Fibroblast of peridontal ligament (primary cell): ENCODE measurements around the gene SPHK2.
"Not testable (repeated sequence)": the region's sequence is repeated elsewhere in the genome, so short reads cannot be mapped to it uniquely, and the experiment has no call there.

Experiments
- DNase-seq: peaks from one replicate; pipeline ENCODE4 v3.0.0-alpha.2; 2010; ENCODE audit errors: extremely low read depth

Gene SPHK2

DNA sequence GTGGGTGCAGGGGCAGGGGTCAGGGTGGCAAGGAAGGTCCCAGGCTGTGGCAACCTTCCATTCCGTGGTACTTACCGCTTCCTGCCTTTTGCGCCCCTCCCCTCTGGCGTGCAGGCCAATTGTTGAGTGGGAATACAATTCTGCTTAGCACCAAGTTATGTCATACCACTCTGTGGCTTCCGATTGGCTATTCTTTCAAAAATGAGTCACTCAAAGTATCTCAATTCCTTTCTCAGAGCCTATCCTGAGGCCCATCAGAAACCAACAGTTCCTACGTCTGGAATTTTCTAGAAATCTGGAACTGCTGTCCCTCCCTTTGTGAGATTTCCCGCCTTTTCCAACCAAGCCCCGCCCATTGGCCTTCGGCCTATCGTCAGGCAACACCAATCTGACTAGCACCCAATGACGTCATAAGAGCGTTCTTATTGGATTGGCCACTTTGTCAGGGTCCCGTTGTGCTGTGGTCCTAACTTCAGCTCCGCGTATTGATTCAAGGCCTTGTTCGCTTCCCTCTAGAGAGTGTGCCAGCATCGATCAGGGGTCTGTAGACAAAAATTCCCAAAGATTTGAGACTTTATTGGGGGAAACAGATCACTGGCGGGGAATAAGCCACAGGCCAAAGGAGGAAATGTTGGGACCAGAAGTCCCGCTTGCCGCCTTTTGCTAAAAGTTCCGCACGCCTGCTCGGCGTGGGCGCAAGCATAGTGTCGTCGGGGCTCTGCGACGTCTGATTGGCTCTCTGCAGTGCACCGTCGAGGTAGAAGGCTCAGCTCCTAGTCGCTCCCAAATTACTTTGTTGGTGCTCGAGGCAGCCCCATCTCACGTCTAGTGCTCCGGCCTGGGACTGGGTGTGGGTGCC, 41.8 kb downstream of the SPHK2 start:
- peak; percentile 90 for DNase-seq

DNA sequence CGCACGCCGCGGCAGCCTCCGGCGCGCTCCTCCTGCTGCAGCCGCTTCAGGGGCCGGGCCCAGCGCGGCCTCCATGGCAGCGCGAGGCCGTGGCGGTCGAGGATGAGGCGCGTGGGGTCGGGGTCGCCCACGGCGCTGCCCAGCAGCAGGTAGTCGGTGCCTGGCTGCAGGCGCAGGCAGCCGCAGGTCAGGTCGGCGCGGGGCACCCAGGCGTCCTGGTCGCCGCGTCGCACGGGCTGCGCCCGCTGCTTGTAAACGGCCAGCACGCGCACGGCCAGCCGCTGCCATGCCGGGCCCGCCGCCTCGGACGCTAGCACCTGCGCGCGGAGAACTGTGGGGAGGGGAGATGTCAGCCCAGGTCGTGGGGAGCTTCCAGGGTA, 42.4 kb downstream of the SPHK2 start:
- DNase-seq = no peak

DNA sequence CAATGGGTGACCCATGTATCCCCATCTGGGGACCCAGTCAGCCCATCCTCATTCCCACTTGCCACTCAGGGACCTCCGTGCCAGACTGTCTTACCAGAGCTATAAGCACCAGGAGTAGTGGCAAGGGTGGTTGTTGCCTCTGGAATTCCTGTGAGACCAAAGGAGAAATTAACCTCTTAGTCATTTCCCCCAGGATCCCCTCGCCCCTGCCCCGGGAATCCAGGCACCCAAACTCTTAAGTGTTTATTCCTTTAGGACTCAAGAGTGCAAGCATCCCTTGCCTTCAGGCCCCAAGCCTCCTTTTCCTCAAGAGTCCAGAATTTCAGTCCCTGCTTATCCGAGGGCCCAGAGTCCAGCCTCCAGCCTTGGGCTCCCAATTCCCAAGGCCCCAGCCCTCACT, 44.4 kb downstream of the SPHK2 start:
- no peak for DNase-seq

DNA sequence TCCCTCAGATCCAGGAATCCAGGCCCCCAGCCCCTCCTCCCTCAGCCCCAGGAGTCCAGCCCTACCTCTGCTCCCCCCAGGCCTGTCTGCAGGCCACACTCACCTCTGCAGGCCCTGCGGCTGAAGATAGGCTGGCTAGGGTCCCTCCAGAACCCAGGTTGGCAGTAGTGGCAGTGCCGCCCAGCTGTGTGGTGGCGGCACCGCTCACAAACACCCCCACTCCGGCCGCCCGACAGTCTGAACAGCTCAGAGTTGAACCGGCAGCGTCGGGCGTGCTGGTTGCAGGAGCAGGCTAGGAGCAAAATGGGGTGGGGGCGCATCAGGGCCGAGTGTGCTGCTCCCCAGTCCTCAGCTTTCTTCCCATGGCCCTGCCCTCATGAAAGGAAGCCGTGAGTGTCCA, 45.2 kb downstream of the SPHK2 start:
- no peak for DNase-seq

DNA sequence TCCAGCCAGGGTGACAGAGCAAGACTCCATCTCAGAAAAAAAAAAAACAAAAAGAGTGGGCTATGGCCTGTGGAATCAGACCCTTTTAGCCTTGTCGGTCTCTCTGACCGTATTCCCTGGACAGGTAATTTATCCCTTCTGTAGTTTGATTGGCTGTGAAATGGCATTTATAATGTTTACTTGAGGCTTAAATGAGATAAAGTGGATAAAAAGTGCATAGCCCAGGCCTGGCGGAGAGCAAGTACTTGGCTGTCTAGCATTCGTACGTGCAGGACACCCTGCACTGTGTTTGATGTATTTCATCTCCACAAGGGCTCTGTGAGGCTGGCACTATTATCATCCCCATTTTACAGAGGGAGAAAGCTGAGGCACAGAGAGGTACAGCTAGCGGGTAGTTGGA, 46.5 kb downstream of the SPHK2 start:
- no peak for DNase-seq

DNA sequence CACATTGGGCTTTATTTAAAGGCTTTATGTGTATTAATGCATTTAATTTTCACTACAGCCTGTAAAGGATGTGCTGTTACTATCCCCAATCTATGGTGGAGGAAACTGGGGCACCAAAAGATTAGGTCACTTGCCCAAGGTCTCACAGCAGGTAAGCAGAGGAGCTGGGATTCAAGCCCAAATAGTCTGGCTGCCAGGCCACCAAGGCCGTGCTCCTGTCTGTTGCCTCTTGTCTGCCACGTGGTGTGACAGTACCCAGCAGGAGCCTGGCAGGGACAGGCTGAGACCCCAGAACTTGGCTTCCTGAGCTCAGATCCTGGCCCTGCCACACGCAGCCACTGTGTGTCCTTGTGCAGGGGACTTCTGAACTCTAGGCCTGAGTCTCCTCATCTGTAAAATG, 49.0 kb downstream of the SPHK2 start:
- DNase-seq = no peak

DNA sequence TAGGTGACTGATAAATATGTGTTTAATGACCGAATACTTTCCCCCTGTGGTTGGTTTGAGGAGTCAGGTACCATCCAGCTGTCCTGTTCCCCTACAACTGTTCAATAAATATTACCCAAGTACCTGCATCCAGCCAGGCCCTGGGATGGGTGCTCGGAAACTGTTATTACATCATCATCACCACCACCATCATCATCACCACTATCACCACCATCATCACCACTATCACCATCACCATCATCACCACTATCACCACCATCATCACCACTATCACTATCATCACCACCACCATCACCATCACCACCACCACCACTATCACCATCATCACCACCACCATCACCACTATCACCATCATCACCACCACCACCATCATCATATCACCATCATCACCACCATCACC, 49.5 kb downstream of the SPHK2 start:
- DNase-seq = no peak

DNA sequence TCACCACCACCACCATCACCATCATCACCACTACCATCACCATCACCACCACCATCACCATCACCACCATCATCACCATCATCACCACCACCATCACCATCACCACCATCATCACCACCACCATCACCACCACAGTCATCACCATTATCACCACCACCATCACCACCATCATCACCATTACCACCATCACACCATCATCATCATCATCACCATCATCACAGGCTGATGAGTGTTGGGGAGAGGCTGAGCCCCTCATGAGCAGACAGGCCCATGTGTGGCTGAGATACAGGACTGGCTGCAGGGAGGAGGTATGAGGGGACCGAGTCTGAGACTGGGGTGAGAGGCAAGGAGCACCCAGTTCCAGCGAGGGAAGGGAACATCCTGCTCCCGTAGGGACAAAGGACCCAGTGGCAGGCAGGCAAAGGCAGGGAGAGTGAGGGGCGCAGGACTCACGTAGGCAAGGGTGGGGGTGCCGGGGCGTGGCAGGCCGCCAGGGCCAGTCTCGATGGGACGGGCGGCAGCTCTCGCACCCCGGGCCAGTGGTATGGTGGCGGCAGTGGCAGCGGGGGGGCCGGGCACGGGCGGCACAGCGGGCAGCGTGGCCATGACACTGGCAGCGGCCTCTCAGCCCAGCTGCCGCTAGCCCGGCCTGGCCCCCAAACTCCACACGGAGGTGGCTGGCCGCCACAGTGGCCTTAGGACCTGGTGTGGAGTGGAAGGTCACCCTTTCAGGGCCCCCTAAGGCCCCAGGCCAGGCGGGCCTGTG, 50.8 kb downstream of the SPHK2 start:
- DNase-seq = no peak

DNA sequence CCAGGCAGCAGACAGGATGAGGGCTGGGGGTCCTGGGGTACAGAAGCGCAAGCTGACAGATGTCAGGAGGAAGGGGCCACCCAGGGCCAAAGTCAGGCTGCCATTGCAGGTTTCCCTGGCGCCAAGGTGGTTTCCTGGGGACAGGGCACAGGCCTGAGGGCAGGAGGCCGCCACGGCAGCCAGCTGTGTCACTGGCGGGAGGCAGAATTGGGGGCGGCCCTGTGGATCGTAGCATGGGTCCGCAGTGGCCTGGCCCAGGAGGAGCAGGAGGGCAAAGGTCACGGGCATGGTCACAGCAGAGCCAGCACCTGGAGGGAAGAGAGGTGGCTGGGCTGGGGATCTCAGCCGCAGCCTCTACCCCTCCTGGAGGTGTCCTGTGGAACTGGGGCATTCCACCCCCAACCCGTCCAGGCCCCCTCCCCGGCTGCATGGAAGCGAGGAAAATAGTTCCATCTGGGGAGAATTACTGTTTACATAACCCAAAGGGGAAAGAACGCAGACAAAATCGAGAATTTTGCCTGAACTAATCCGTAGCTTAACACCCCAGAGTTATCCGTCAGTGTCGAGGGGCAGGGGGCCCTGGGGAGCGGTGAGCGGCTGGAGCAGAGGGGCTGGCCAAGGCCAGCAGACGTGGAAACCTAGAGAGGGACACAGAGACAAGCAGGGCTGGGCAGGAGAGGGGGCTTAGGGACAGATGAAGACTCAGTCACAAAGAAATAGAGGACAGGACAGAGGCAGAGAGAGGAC, 51.6 kb downstream of the SPHK2 start:
- no peak for DNase-seq

DNA sequence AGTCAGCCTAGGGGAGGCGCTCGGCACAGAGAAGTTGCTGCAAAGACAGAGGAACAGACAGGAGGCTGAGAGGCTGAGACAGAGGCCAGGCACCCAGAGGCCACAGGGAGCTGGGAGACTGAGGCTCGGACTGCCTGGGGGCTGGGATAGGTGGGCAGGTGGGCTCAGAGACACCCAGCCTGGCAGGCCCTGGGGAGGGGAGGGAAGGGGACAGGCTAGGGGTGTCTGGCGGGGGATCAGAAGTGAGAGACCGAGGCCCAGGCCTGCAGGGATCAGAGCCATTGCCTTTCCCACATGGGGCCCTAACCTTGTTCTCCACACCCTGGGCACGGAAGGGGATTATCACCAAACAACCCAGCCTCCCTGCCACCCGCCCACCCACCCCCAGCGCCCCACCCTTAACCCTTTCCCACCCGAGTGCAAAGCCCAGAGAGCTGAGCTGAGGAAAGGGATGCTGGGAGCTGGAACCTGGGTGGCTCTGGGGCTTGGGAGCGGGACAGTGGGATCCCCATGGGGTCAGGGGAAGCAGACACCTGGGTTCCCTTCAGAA, 52.2 kb downstream of the SPHK2 start:
- DNase-seq = no peak

DNA sequence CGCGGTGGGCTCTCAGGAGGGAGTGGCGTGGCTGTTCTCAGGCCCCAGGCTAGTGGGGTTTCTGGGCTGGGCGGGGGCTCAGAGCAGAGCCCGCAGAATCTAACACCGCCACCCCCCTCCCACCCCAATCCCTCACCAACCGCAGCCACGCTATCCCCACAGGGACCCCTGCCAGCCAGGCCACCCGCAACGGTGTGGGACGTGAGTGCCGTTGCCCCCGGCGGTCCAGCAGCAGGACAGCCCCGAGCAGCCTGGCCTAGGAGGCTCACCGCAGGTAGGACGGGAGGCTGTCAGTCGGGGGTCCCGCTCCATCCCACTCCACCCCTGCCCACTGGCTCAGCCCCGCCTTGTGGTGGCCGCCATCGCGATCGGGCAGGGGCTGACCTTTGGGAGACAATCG, 53.7 kb downstream of the SPHK2 start, which contains the start of gene NTN5:
Gene NTN5, minus strand, starts transcription at position 24 of the 400 bp plus-strand sequence. CDS start 2,031 bp downstream, outside the sequence.
- DNase-seq = no peak

DNA sequence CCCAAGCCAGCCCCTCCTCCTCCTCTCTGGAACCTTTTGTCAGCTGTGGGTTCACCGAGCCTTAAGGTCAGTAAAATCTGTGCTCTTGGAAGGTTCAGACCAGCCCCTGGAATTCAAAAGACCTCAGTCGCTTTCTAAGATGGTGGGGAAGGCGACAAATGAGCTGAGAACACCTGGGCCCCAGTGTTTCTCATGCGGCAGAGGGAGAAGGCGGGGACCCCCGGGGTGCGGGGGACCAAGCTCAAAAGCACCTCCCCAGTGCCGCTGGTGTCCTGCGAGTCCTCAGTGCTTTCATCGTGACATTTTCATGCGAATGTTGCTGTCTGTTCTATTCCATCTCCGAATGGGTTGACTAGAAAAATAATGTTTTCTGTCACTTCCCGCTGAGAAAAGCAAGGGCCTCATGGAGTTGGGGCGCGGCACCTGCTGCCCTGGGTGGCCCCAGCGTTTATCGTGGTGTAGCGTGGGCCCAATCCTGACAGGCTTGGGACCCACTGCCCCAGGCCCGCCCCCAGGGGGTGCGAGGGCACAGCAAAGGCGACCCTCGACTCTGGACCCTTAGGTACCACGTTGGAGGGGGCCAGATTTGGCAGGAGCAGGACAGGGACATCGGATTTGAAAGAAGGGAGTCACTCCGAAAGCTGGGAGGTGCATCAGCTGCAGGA, 54.3 kb downstream of the SPHK2 start:
- no peak for DNase-seq

DNA sequence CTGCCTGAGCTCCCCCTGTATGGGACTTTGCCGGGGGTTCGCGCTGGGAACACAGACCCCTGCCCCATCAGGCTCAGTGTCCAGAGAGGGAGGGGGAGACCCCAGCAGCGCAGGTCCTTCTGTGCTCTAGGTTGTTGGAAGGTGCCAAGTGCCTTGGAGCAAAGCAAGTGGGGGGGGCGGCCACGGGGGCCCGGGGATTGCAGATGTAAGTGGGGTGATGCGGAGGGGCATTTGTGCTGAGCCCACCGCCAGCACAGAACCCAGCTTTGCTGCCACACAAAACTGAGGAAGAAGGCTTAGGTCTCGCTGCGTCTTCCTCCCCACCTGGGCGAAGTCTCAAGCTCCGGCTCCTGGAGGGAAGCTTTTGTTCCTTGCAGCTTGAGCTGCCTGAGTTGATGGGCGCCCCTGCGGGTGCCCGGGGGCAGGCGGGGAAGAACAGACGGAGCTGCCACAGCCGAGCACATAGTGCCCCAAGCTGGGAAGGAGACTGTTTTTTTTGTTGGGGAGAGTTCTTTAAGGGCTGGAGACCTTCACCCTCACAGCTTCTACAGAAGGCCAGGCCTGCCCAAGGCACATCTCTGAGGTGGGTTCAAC, 55.0 kb downstream of the SPHK2 start:
- DNase-seq = no peak

DNA sequence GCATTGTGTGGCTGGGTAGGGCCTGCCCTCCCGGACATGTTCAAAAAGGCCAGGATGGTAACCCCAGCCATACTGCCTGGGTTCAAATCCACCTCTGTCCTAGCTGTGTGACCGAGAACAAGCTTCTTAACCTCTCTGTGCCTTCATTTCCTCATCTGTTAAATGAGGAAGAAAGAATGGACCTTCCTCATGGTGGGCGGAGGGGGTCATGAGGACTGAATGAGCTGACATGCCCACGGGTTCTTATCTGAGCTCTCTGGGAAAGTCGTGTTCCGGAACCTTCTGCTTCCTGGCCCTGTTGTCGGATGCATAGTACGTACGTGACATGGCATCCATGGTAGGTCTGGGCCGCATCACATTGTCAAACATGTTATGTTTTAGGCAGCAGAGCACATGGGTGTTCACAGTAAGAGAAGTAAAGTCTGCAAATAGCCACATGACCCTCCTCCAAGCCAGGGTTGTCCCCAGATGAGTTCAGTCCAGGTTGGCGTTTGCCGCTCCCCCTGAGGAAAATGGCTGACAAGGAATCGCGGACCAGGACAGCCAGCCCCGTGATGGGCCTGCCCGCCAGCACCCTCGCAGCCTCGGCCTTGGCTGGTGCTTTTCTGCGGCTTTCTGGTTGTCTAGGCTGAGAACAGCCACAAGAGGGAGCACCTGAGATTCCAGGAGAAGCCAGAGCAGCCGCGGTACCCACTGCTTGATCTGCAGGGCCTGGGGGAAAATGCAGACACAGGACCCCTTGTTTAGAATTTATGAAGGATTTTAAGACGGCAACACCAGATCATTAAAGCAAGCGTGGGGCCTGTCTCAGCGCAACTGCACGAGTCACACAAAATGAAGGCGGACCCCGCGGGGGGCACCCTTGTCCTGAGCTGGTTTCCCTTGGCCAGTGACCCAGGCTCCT, 55.9 kb downstream of the SPHK2 start:
- peak; percentile 83 for DNase-seq

DNA sequence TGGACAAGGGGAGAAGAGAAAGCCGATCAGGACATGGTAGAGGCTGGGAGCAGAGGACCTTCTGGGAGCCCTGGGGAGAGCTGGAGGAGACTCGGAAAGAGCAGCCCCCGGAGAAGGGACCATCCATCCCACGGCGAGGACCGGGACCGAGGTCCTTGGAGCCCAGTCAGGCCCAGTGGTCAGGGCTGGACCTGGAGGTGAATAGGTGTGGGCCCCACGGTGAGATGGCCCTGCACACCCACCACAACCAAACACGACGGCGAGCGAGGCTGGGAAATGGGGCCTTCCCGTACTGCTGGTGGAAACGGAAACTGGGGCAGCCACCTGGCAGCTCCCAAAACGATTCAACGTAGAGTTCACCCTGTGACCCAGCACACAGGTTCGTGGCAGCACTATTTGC, 57.2 kb downstream of the SPHK2 start:
- DNase-seq = no peak

DNA sequence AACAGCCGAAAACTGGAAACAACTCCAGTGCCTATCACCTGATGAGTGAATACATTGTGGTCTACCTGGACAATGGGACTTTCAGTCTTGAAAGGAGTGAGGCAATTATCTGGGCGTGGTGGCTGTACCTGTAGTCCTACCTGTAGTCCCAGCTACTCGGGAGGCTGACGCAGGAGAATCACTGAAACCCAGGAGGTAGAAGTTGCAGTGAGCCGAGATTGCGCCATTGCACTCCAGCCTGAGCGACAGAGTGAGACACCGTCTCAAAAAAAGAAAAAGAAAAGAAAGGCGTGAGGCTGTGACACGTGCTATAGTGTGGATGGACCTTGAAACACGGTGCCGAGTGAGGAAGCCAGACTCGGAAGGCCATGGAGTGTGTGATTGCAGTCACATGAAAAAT, 57.6 kb downstream of the SPHK2 start:
- DNase-seq = no peak

DNA sequence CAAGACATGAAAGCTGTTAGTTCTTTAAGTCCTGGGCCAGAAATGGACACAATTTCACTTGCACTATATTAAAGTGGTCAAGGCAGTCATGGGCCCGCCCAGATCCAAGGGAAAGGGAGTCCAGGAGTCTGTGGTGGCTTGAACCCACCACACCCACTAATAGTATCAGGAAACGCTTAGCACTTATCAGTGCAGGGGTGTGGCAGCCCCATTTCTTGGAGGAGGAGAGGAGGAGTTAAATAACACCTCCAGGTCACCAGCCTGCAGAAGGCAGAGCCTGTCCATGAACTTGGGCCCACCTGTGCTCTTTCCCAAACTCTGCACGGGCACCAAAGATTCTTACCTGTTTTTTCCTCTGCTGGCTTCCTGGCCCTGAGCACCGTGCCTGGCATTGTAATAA, 58.9 kb downstream of the SPHK2 start:
- no peak for DNase-seq

DNA sequence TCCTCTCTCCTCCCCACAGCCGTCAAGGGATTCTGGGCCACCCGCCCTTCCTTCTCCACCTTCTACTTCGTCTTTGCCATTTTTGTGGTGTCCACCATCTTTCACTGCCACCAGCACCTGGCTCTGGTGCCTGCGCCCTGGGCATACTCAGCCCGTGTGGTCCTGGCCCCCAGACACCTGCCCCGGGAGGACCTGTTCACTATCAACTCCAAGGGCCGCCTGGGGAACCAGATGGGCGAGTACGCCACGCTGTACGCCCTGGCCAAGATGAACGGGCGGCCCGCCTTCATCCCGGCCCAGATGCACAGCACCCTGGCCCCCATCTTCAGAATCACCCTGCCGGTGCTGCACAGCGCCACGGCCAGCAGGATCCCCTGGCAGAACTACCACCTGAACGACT, 60.7 kb downstream of the SPHK2 start:
- DNase-seq = not testable (repeated sequence)
